Progenitor cell of endocrine pancreas (in vitro differentiated cells): ENCODE data around the gene PSMD5. TPM values are rescaled to one million over a fixed set of nuclear protein-coding genes. Genes with fewer than 3 reads are reported as not detected.

Source experiments
- DNase-seq: peaks from one replicate; pipeline ENCODE4 v3.0.0; 2021; ENCODE audit warnings: low spot score; ENCODE audit not compliant: unreplicated experiment
- H3K27ac Mint-ChIP-seq: 2 replicates; pipeline ENCODE4 v1.8.0; 2021; ENCODE audit warnings: mild to moderate bottlenecking, moderate library complexity, mixed read lengths
- H3K27me3 Mint-ChIP-seq: 2 replicates; pipeline ENCODE4 v1.8.0; 2021; ENCODE audit warnings: mixed read lengths
- H3K36me3 Mint-ChIP-seq: 2 replicates; pipeline ENCODE4 v1.8.0; 2022; ENCODE audit warnings: mixed read lengths; ENCODE audit not compliant: insufficient read depth
- H3K4me1 Mint-ChIP-seq: 2 replicates; pipeline ENCODE4 v1.8.0; 2021; ENCODE audit warnings: low read depth, mixed read lengths
- H3K4me3 Mint-ChIP-seq: 2 replicates; pipeline ENCODE4 v1.8.0; 2021; ENCODE audit warnings: low read depth, mild to moderate bottlenecking, moderate library complexity, mixed read lengths
- H3K9me3 Mint-ChIP-seq: 2 replicates; pipeline ENCODE4 v1.8.0; 2021; ENCODE audit warnings: low read depth, mixed read lengths
- total RNA-seq: library from RNA; stranded (reverse); gene quantifications from 2 replicates; pipeline ENCODE4 v1.2.1, GENCODE V29; 2021
- TF ChIP-seq, protein P1 (sequence below): fragments of 200-600 bp; sonication (generic); IDR thresholded peaks from one replicate; pipeline ENCODE4 v1.5.0; 2021; ENCODE audit warnings: antibody characterized with exemption, mild to moderate bottlenecking; ENCODE audit not compliant: unreplicated experiment

The PSMD5 gene
- total RNA-seq, 1 donor from 2014 or later: 50.1 TPM

DNA sequence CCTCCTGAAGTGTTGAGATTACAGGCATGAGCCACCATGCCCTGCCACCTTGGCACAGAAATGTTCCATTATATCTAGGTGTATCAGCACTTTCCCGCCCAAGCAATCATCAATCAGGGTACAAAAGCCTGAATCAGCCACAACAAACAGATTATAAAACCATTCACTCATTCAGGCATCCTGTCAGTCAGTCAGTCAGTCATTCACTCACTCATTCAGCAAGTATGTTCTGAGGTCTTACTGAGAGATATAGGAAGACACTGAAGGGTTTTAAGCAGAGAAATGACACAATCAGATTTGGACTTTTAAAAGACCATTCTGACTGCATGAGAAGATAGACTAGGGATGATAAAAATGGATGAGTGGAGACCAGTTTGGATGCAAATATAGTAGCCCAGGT lies 13.1 kb downstream of the PSMD5 start:
- Mint-ChIP-seq H3K4me1 (peaks cover 1% of the 10 kb centered on the region), H3K36me3 (peaks cover 36% of the 10 kb centered on the region), H3K27me3 (no peaks in the 10 kb centered on the region), H3K27ac (peak overlapping the region; percentile 68), H3K9me3 (peaks cover 2% of the 10 kb centered on the region), H3K4me3 (no peak overlapping the region)
- TF ChIP-seq, protein P1, sequence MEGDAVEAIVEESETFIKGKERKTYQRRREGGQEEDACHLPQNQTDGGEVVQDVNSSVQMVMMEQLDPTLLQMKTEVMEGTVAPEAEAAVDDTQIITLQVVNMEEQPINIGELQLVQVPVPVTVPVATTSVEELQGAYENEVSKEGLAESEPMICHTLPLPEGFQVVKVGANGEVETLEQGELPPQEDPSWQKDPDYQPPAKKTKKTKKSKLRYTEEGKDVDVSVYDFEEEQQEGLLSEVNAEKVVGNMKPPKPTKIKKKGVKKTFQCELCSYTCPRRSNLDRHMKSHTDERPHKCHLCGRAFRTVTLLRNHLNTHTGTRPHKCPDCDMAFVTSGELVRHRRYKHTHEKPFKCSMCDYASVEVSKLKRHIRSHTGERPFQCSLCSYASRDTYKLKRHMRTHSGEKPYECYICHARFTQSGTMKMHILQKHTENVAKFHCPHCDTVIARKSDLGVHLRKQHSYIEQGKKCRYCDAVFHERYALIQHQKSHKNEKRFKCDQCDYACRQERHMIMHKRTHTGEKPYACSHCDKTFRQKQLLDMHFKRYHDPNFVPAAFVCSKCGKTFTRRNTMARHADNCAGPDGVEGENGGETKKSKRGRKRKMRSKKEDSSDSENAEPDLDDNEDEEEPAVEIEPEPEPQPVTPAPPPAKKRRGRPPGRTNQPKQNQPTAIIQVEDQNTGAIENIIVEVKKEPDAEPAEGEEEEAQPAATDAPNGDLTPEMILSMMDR: no peak
- DNase-seq: no peak

DNA sequence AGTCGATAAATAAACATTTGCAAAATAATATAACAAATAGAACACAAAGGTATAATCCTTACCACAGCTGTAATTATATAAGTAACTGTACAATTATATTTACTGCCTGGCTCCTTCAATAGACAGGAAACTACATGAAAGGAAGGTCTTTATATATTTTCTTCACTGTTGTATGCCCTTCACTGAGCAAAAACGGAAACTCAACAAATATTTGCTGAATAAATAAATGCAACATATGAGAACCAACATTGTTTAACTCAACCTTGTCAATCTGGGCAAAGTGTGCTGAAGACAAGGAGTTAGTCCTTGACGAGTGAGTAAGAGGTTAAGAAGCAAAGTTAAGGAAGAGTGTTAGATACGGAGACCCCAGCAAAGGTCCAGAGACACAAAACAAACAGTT lies 22.6 kb downstream of the PSMD5 start:
- Mint-ChIP-seq H3K27me3 (no peaks in the 10 kb centered on the region), H3K4me3 (no peak overlapping the region), H3K9me3 (peaks cover 4% of the 10 kb centered on the region), H3K36me3 (peaks cover 42% of the 10 kb centered on the region), H3K27ac (no peak overlapping the region), H3K4me1 (no peaks in the 10 kb centered on the region)
- TF ChIP-seq, protein P1: no peak
- DNase-seq: no peak

DNA sequence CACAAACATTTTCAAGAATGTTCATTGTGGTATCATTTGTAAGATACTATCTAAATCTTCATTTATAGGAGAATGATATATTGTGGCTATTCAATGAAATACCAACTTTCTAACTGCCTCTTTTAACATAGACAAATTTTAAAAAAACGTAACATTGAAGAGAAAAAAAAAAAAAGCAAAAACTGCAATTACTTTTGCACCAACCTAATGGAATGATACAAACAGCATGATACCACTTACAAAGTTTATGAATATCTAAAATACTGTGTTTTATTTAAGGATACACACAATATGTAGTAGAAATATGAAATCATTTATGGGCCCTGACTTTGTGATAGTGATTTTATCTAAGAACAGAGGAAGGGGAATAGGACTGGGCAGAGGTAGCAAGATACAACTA lies 24.1 kb downstream of the PSMD5 start:
- peaks cover 33% of the 10 kb centered on the region for H3K36me3 Mint-ChIP-seq

DNA sequence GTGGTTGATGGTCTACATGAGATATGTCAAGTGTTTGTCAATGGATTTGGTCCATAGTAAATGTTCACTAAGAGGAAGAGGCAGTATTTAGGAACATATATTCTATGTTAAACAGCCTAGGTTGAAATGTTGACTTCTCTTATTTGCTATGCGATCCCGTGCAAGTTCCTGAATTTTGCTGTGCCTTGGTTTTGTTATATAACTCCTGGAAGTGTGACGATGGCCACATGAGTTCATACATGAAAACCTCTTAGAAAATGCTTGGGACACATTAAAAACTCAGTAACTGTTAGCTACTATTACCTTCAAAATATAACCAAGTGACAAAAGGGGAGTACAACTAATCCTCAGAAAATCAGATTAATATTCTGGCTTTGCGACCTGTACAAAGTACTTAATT lies 27.6 kb downstream of the PSMD5 start:
- no peak overlapping the region for H3K27ac Mint-ChIP-seq
- no peaks in the 10 kb centered on the region for H3K27me3 Mint-ChIP-seq
- no peak overlapping the region for H3K4me3 Mint-ChIP-seq
- TF ChIP-seq, protein P1: no peak
- DNase-seq: no peak
- peaks cover 18% of the 10 kb centered on the region for H3K36me3 Mint-ChIP-seq
- H3K4me1 Mint-ChIP-seq: no peaks in the 10 kb centered on the region
- H3K9me3 Mint-ChIP-seq: no peaks in the 10 kb centered on the region

More for the DNA sequence above, 24.1 kb downstream of the PSMD5 start:
- no peak for DNase-seq
- no peaks in the 10 kb centered on the region for H3K27me3 Mint-ChIP-seq
- H3K4me1 Mint-ChIP-seq: no peaks in the 10 kb centered on the region
- H3K27ac Mint-ChIP-seq: no peak overlapping the region
- TF ChIP-seq, protein P1: no peak
- H3K4me3 Mint-ChIP-seq: no peak overlapping the region
- H3K9me3 Mint-ChIP-seq: no peaks in the 10 kb centered on the region

DNA sequence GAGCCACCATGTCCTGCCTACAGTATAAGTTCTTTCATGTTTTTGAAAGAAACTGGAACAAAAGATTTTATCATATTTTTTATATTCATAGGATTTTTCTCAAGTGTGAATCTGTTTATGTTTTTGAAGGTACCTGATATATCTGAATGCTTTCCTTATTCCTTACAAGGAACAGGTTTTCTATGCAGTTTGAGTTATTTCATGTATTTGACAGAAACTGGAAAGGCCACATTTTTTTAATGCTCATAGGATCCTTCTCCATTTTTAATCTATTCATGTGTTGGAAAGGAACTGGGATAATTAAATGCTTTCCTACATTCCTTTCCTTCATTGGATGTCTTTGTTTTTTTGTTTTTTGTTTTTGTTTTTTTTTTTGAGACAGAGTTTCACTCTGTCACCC lies 33.8 kb downstream of the PSMD5 start:
- Mint-ChIP-seq H3K9me3 (peaks cover 35% of the 10 kb centered on the region), H3K4me3 (no peak overlapping the region), H3K36me3 (peaks cover 14% of the 10 kb centered on the region), H3K27ac (no peak overlapping the region), H3K27me3 (no peaks in the 10 kb centered on the region), H3K4me1 (no peaks in the 10 kb centered on the region)
- TF ChIP-seq, protein P1: no peak
- DNase-seq: no peak
